Activated CD4-positive, alpha-beta T cell treated with anti-CD3 and anti-CD28 coated beads, Interleukin-2, amount 50 U/mL, for 4 hours (primary cell): Measurements from ENCODE around the gene COL3A1.

Experiments
- DNase-seq, 2 experiments: peaks; one replicate each; pipeline ENCODE4 v3.0.0-alpha.2; 2020

The COL3A1 gene

DNA sequence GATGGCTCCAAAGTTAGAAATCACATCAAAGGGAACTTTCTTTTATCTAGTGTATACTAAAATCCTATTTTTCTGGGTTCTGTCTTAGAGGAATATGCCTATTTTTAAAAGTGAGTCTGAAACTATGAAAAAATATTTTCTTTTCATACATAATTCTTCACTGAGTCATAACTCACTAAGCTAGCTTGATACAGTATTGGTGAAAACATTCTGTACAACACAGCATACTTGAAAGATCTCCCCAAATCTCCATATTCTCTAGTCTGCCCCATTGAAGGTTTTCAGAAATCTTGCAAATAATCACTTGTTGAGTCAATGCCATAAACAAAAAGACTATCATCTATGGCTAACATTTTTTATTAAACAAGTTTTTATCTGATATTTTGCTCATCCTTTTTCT, 44.5 kb downstream of the COL3A1 start:
- no peak for DNase-seq

GRCh38 chr2:189020179-189020578, 46.0 kb downstream of the COL3A1 start:
- DNase-seq, result no peak

- DNase-seq, result no peak
Measured at GRCh38 chr2:189022053-189022481, 47.9 kb downstream of the COL3A1 start.

DNA sequence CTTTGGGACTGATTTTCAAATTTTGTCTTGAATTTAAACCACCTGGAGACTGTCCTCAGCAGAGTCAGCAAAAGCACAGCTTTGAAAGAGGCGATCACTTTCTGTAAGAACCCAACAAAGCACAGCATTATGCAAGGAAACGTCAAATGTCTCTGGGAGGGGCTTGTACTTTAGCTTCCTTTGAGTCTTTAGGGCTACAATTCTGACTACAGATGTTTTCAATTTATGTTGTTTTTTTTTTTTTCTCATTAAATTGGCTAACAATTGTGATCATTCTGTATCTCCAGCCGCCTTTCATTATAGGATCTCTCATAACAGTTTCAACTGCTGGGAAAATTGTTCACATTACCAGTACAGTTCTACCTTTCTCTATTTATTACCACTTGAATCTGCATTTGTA, 48.3 kb downstream of the COL3A1 start:
- DNase-seq, result no peak

DNA sequence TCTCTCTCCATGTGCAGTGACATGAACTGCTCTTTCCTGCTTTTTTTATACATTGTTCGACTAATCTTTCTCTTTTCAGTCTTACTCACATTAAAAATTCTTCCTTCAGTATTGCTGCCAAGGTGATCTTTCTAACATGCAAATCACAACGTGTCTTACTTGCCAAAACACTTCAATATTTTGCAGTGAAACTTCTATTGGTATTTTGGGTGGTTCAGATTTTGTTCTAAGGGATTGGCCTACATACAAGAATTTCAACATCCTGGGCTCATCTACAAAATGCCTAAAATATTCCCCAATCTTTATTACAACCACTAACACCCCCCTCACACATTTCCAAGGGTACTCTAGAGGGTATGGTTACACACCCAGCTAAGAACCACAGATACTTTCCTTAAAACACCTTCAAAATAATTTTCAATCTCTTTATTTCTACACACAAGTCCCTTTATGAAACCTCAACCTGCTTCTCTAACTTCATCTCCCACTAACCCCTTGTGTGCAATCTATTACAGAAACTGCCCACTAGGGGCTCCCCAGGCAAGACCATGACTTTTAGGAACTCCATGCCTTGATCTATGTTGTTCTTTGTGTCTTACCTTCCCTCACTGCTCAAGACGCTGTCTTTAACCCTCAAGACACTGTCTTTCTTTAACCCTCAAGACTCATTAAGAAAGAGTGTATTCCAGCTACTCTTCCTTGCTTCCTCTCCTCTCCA, 50.9 kb downstream of the COL3A1 start:
- DNase-seq, result no peak

- DNase-seq, result no peak
Measured at GRCh38 chr2:189037518-189037917, 63.3 kb downstream of the COL3A1 start.

DNA sequence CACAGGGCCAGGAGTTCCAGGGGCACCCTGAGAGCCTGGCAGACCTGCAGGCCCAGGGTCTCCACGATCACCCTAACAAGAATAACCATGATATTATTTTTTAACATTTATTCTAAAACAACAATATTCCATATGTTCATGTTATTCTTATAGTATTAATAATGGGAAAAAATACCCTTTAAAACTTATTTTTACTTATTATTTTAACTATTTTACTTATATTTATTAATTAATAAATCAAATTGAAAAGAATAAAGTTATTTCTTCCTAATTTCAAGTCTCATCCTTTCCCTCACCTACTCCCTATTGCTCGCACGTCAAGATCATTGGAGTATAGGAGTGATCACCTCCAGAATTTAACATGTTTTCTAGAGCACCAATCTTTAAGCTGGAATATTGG, 71.7 kb downstream of the COL3A1 start:
- no peak for DNase-seq

DNA sequence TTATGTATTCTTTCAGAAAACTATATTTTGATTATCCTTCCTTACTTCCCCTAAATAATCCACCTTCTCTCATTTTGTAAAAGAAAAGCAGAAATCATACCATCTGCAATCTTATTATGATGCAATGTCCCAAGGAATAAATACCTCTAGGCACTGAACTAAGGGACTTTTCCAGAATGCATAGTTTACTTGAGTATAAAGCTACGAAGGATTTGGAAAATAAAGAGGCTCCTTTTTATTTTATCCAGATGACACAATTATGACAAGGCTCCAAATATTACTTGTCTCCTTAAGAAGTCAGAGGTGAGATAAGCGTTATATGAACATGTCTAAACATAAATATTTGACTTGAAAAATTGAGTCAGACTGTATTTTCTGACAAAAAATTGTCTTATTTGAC, 72.1 kb downstream of the COL3A1 start:
- no peak for DNase-seq

DNA sequence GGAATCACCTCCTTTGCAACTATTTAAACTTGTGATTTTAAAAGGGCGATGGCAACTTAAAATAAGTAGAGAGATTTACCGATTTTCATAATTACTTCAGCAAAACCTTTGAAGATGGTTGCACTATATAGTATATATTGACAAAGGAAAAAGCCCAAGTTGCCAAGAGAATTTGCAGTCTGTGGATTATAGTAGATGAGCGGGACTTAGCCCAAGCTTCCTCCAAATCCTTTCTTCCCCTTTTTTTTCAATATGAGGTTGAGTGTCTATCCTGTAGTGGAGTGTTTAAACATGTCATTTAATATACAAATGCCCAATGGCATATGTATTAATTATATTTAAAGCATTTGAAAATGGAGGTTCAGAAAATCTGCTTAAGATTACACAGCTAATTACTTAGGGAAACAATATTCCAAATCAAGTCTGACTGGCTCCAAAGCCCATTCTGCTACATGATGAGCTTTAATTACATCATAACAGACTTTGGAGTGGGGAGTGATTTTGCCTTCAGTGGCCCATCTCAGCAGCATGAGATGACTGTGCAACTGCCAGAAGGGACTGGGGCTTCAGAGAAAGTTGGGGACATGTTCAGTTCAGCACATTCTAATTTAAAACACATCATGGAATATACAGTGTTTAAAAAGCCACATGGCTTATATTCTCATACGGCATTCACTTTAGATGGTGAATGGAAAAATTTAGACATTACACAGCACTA, 73.2 kb downstream of the COL3A1 start:
- DNase-seq, result no peak

DNA sequence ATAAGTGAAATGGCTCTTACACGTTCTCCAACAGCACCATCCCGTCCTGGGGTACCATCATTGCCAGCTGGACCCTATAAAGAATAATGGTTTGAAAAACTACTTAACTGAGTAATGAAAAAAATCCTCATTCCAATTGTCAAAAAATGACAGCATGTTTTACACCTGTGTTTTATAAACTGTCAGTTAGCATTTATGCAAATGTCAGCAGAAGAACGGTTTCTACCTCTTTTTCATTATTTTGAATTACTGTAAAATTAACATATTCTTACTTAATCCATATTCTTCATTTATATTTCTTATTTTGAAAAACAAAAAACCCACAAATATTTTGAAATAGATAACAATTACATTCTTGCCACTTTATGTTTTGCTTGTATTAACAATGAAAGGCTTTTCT, 74.0 kb downstream of the COL3A1 start:
- no peak for DNase-seq

DNA sequence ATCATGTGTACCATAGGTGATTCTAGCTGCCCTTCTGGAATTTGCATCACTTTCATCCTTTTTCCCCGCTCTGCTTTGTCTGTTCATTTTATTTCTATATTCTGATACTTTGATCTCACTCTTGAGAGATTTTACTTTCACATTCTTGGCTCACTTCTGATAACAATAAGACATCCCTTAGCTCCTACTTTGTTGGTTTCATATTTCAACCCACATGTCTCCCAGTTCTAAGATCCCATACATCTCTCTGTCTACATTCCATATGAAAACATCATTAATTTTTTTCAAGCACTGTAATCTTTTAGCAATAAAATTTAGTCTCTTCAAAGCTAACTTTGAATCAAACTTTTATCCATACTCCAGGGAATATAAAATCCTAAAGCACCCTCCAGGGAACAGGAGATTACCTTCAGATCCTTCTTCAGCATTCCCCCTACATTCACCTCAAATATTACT, 75.6 kb downstream of the COL3A1 start:
- no peak for DNase-seq

DNA sequence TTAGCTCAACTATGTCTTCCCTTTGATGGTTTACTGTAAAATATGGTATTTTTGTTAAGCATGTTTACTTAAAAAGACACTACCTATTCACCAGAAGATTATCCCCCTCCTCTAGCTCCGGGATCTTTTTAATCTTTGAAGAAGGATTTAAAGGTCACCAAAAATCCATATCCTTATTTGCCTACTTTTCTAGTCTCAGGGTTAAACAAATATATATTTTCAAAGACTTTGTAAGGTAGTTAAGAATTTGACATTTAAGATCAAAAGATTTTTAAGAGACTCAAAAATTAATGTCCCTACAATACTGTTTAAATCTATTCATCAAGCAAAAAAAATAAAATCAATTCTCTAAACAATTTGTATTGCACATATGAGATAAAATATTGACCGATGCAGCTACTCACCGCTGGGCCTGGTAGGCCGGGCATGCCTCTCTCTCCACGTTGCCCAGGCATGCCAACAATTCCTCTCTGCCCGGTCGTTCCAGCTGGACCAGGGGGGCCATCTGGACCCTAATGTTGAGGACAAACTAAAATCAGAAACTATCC, 76.1 kb downstream of the COL3A1 start:
- DNase-seq, result no peak

GRCh38 chr2:189056200-189057106, 82.3 kb downstream of the COL3A1 start:
- no peak for DNase-seq

DNA sequence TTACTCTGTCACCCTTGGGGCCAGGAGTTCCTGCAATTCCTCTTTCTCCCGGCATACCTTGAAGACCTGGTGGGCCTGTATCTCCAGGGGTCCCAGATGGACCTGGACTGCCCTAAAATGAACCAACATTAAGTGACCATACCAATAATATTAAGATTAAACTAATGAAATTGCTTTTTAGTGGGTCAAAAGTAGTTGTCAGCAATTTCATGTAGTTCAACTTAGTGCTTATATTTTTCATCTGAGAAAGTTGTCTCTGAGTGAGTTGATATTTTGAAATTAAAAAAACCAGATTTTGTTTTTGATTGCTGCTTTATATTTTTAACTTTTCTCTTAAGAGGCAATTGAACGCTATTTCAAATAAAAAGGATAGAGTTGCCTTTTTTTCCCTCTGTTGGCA, 83.1 kb downstream of the COL3A1 start:
- DNase-seq, result no peak

DNA sequence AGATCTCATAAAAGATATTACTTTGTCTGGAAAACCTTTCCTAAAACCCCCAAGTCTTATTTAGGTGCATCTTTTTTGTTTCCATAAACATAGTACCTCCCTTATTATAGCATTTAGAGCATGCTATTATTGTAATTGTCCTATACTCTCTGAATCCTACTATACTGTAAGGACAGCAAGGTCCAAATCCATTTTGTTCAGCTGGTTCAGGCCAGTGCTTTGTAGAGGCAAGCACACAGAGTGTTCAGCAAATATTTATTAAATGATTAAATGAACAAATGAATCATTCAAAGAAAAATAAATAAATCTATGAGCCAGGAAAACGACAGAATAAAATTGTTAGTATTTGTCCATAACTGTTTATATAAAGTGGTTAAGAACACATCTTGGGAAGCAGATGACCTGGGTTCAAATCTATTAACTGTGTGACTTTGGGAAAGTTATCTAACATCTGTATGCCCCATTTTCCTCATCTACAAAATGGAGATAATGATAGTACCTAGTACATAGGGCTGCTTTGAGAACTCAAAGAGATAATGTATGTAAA, 86.0 kb downstream of the COL3A1 start:
- DNase-seq, result no peak
